ENCODE data around the gene MMP24. TPM values are rescaled to one million over a fixed set of nuclear protein-coding genes. Genes with fewer than 3 reads are reported as not detected.

Gene MMP24
- polyA plus RNA-seq, 3 donors from 2014 or later, result 0.06 to 0.17 TPM; not detected in 1

GRCh38 chr20:35326021-35326739 lies 99.7 kb downstream of the MMP24 start:
- Mint-ChIP-seq H3K27me3 (ENCODE audit: low read depth in 3 of 3) (no peaks in the 10 kb centered on the region), H3K9me3 (no peaks in the 10 kb centered on the region), H3K4me3 (no peak overlapping the region), H3K4me1 (no peaks in the 10 kb centered on the region), H3K27ac (no peak overlapping the region), H3K36me3 (no peaks in the 10 kb centered on the region)
- DNase-seq, result no peak

Other genes starting within 250 kb of the MMP24 start
- gene TRPC4AP, start 133.9 kb upstream of the MMP24 start, polyA plus RNA-seq, result 10 to 100 TPM; 58.0 to 89.0 (median 72.5) TPM
- 10 to 100 TPM; 48.6 to 62.2 (median 48.8) TPM for gene EDEM2, start 79.4 kb upstream of the MMP24 start, polyA plus RNA-seq
- gene PROCR, start 54.6 kb upstream of the MMP24 start, polyA plus RNA-seq, result 10 to 100 TPM; 11.0 to 17.9 (median 16.5) TPM
- gene MMP24OS, start 51.4 kb downstream of the MMP24 start, polyA plus RNA-seq, result 10 to 100 TPM in 2 of 3 donors, 1 to 10 TPM in 1; 5.1 to 22.2 (median 17.7) TPM
- 100 to 1,000 TPM; 236 to 379 (median 249) TPM for gene EIF6, start 58.1 kb downstream of the MMP24 start, polyA plus RNA-seq
- not detected for gene FAM83C, start 65.7 kb downstream of the MMP24 start, polyA plus RNA-seq
- gene UQCC1, start 185.3 kb downstream of the MMP24 start, polyA plus RNA-seq, result 10 to 100 TPM; 13.1 to 17.3 (median 14.7) TPM
- gene GDF5, start 211.5 kb downstream of the MMP24 start, polyA plus RNA-seq, result not detected
- 10 to 100 TPM in 1 of 3 donors, 1 to 10 TPM in 2; 2.5 to 22.4 (median 4.4) TPM for gene CEP250, start 228.9 kb downstream of the MMP24 start, polyA plus RNA-seq